ENCODE measurements around the gene SLC6A17. TPM values are rescaled to one million over a fixed set of nuclear protein-coding genes. Genes with fewer than 3 reads are reported as not detected.

Gene SLC6A17
- polyA plus RNA-seq, 3 donors from 2014 or later: not detected

DNA sequence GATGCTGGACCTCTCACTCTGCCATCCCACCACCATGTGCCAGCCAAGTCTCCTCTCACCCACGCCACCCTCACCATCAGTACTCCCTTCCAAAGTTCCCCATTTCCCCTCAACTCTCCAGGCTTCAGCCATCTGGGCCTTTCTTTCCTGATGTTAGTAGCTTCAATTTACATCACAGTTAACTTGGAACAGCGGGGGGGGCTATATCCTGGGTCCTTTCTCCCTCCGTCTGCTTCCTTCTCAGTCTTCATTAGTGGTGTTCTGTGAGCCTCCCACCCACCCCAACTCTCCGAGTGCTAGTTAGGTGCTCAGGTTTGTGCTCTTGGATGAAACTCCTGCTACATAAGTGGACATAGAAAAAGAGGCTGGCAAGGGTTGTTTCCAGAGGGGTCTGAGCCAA is 91.8 kb downstream of the SLC6A17 start:
- Mint-ChIP-seq H3K36me3 (peaks cover 0 to 4% (median 0%) of the 10 kb centered on the region in 3 donors), H3K27ac (no peak overlapping the region), H3K4me1 (no peaks in the 10 kb centered on the region), H3K27me3 (ENCODE audit: low read depth in 3 of 3) (peaks cover 0 to 5% (median 0%) of the 10 kb centered on the region in 3 donors), H3K4me3 (no peak overlapping the region), H3K9me3 (no peaks in the 10 kb centered on the region)
- no peak for DNase-seq

DNA sequence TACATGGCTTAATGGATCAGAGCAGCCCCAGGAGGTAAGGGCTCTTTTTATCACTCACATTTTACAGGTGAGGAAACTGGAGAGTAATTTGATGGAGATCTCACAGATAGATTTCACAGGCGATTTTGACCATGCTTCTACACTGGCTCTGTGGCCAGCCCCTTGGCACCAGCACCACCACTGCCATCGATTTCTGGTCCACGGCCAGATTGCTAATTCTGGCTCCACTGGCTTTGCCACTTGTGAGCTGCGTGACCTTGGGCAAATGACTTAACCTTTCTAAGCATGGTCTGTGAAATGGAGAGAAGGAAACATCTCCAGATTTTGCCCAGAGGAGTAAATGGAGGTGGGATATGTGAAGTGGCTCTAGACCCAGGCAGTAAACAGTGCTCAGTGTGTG is 92.4 kb downstream of the SLC6A17 start:
- H3K27me3 Mint-ChIP-seq (ENCODE audit: low read depth in 3 of 3): peaks cover 0 to 5% (median under 1%) of the 10 kb centered on the region in 3 donors
- no peaks in the 10 kb centered on the region for H3K4me1 Mint-ChIP-seq
- no peak for DNase-seq
- H3K9me3 Mint-ChIP-seq: no peaks in the 10 kb centered on the region
- peaks cover 0 to 4% (median 0%) of the 10 kb centered on the region in 3 donors for H3K36me3 Mint-ChIP-seq
- H3K27ac Mint-ChIP-seq: no peak overlapping the region
- peak overlapping the region in 1 of 5 donors; percentile 28 for H3K4me3 Mint-ChIP-seq

DNA sequence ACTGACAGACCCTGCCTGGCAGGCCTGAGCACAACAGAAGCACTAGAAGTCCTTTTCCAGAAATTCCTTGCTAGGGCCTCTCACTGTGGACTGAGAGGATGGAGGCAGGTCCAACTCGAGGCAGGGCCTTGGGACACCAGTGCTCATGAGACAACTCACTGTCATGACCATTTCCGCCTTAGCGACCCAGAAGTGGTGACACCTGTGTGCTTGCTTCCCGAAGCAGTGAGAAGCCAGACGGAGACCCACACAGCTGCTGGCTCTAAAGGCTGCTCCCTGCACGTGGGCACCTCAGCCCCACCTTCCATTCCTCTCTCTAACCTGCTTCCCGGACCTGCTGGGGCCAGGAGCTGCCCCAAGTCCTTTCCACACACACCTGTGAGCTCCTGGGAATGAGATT is 92.9 kb downstream of the SLC6A17 start:
- peaks cover 0 to 4% (median 0%) of the 10 kb centered on the region in 3 donors for H3K36me3 Mint-ChIP-seq
- peaks cover 0 to 5% (median 2%) of the 10 kb centered on the region in 3 donors for H3K27me3 Mint-ChIP-seq (ENCODE audit: low read depth in 3 of 3)
- DNase-seq: no peak
- no peaks in the 10 kb centered on the region for H3K9me3 Mint-ChIP-seq
- no peak overlapping the region for H3K27ac Mint-ChIP-seq
- no peak overlapping the region for H3K4me3 Mint-ChIP-seq
- no peaks in the 10 kb centered on the region for H3K4me1 Mint-ChIP-seq

DNA sequence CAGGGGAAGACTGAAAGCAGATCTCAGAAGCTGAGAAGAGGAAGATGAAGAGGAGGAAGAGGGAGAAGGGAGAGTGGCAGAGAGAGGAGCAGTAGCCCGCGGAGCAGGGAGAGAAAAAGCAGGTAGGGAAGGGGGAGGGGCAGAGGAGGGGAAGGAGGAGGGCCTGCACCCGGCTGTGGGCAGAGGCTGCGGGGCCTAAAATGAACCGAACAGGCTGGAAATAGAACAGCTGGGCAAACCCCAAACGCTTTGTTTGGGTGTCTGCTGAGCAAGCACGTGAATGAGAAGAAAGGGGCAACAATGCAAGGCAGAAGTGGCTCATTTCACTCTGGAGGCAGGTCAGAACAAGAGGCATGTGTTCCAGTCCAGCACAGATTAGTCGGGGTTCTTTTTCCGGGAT is 93.3 kb downstream of the SLC6A17 start:
- no peak for DNase-seq
- H3K4me3 Mint-ChIP-seq: no peak overlapping the region
- no peak overlapping the region for H3K27ac Mint-ChIP-seq
- H3K36me3 Mint-ChIP-seq: peaks cover 0 to 4% (median 0%) of the 10 kb centered on the region in 3 donors
- H3K4me1 Mint-ChIP-seq: no peaks in the 10 kb centered on the region
- H3K9me3 Mint-ChIP-seq: no peaks in the 10 kb centered on the region
- peaks cover 0 to 5% (median 2%) of the 10 kb centered on the region in 3 donors for H3K27me3 Mint-ChIP-seq (ENCODE audit: low read depth in 3 of 3)

DNA sequence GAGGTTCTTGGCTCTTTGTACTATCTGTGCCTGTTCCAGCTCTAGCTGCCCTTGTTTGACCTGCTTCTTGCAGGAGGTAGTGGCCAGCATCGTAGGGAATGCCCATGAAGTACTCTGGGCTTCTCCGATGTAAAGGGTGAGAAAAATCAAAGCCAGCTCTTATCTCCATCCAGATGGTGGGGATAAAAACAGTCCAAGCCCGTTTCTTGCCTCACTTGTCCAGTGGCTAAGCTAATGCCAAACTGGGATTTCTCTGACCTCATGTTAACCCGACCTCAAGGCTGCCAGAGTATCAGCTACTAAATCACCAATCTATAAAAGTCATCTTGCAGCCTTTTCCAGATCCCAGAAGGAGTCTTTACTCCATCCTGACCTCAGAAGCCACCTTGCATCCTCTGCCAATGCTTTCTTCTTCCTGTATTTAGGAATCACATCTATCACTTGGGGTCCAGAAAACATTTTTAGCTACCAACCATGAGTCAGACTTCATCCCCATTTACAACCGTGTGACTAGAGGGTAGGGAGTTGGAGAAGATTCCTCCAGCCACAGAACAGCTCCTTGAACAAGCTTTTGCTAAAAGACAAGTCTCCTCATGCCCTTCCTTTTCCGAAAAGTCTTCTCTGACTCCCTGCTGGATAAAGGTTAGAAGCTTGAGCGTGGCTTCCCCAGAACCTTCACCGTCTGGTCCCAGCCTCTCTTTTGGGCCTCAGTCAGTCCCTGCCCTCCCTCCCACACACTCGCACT is 95.8 kb downstream of the SLC6A17 start:
- no peaks in the 10 kb centered on the region for H3K9me3 Mint-ChIP-seq
- no peak for DNase-seq
- H3K27ac Mint-ChIP-seq: no peak overlapping the region
- no peak overlapping the region for H3K4me3 Mint-ChIP-seq
- no peaks in the 10 kb centered on the region for H3K4me1 Mint-ChIP-seq
- peaks cover 0 to 2% (median 1%) of the 10 kb centered on the region in 3 donors for H3K27me3 Mint-ChIP-seq (ENCODE audit: low read depth in 3 of 3)
- peaks cover 0 to 4% (median 0%) of the 10 kb centered on the region in 3 donors for H3K36me3 Mint-ChIP-seq

DNA sequence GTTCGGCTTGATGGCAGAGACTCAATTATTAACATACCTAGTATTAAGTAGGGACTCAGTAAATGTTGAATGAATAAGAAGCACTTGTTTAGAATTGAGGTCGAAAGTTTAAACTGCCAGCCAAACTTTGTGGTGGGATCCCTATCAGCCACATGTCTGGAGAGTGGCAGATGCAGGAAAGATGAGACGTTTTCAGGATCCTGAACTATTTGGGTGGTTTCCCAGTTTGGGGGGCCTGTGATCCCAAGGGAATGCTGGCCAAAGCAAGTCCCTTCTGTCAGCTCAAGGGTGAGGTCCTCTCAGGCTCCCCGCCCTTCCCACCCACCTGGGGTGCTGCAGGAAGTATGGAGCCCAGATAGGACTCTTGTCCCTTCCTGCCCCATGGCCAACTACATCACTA is 98.5 kb downstream of the SLC6A17 start:
- peaks cover 0 to 2% (median 0%) of the 10 kb centered on the region in 3 donors for H3K27me3 Mint-ChIP-seq (ENCODE audit: low read depth in 3 of 3)

DNA sequence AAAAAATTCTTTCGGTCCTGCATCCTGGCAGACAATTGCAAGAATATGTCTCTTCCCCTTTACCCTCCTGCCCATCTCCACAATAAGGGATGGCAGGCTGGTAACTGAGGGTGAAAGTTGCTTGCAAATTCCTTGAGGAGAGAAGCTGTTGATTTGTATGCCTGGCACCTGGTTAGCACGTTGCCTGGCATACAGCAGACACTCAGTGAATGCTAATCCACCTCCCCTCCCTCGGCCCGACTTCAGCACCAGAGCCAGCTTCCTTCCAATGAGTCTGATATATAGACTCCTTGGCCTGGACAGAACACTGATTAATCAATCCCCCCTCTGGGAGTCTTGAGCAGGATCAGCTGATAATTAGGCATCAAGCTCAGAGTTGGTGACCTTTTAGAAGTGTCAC is 99.0 kb downstream of the SLC6A17 start:
- no peaks in the 10 kb centered on the region for H3K9me3 Mint-ChIP-seq
- H3K27me3 Mint-ChIP-seq (ENCODE audit: low read depth in 3 of 3): peaks cover 0 to 2% (median 0%) of the 10 kb centered on the region in 3 donors
- DNase-seq: no peak
- peaks cover 0 to 4% (median 0%) of the 10 kb centered on the region in 3 donors for H3K36me3 Mint-ChIP-seq
- H3K27ac Mint-ChIP-seq: no peak overlapping the region
- peaks cover 16 to 18% of the 10 kb centered on the region in 2 donors for H3K4me1 Mint-ChIP-seq
- H3K4me3 Mint-ChIP-seq: no peak overlapping the region

More for the DNA sequence above, 98.5 kb downstream of the SLC6A17 start:
- peaks cover 0 to 4% (median 0%) of the 10 kb centered on the region in 3 donors for H3K36me3 Mint-ChIP-seq
- no peak for DNase-seq
- H3K27ac Mint-ChIP-seq: no peak overlapping the region
- H3K4me3 Mint-ChIP-seq: no peak overlapping the region
- no peaks in the 10 kb centered on the region for H3K9me3 Mint-ChIP-seq
- H3K4me1 Mint-ChIP-seq: peaks cover 13 to 15% of the 10 kb centered on the region in 2 donors

DNA sequence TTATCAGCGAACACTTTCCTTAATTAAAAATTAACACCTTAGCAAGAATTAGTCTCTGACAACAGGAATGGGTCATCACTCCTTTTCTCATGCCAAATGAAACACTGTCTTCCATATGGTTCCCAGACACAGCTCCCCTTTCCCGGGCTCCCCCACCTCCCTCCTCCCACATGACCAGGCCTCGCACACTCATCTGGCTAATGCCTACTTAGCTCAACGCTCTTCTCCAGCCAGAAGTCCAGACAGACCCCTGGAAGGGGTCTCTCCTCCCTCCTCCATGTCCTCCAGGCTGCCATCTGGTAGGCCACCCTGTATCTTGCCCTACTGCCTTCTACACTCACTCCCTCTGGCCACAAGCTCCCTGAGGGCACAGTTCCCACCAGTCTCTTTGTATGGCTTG is 99.7 kb downstream of the SLC6A17 start:
- Mint-ChIP-seq H3K36me3 (no peaks in the 10 kb centered on the region), H3K4me3 (no peak overlapping the region), H3K27me3 (ENCODE audit: low read depth in 3 of 3) (peaks cover 0 to 4% (median 0%) of the 10 kb centered on the region in 3 donors), H3K9me3 (no peaks in the 10 kb centered on the region), H3K4me1 (peaks cover 16 to 22% of the 10 kb centered on the region in 2 donors), H3K27ac (no peak overlapping the region)
- no peak for DNase-seq

DNA sequence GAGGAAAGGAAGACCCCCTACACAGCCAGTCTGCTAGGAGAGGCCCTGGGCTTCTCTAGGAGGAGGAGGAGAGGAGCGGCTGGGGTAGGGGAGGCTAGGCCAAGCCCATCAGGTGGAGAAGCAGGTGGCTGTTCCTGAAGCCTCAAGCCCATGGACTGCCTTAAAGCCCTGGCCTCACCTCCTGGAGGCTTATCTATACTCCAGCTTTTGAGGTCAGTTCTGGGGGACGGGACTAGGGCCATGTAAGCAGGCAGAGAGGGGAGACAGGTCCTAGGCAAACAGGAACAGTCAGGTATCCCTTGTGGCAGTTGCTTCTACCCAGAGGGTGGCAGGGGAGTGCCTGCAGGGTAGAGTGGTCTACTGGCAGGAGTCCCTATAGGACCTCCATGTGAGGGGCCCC is 100.5 kb downstream of the SLC6A17 start:
- no peak for DNase-seq
- no peak overlapping the region for H3K4me3 Mint-ChIP-seq
- peaks cover 0 to 4% (median 0%) of the 10 kb centered on the region in 3 donors for H3K27me3 Mint-ChIP-seq (ENCODE audit: low read depth in 3 of 3)
- no peak overlapping the region for H3K27ac Mint-ChIP-seq
- peaks cover 16 to 22% of the 10 kb centered on the region in 2 donors for H3K4me1 Mint-ChIP-seq
- no peaks in the 10 kb centered on the region for H3K9me3 Mint-ChIP-seq
- no peaks in the 10 kb centered on the region for H3K36me3 Mint-ChIP-seq

Other genes starting within 250 kb of the SLC6A17 start
- under 1 TPM; 0.55 to 0.97 (median 0.65) TPM for gene CSF1, start 239.6 kb upstream of the SLC6A17 start, polyA plus RNA-seq
- 10 to 100 TPM; 30.2 to 75.4 (median 46.4) TPM for gene AHCYL1, start 165.7 kb upstream of the SLC6A17 start, polyA plus RNA-seq
- gene STRIP1, start 115.9 kb upstream of the SLC6A17 start, polyA plus RNA-seq: 10 to 100 TPM; 17.7 to 30.4 (median 19.6) TPM
- gene ALX3, start 79.8 kb upstream of the SLC6A17 start, polyA plus RNA-seq: not detected
- not detected for gene UBL4B, start 38.1 kb upstream of the SLC6A17 start, polyA plus RNA-seq
- under 1 TPM; 0.18 to 0.48 (median 0.47) TPM for gene KCNC4, start 59.8 kb downstream of the SLC6A17 start, polyA plus RNA-seq
- gene RBM15, start 188.9 kb downstream of the SLC6A17 start, polyA plus RNA-seq: 10 to 100 TPM in 1 of 3 donors, 1 to 10 TPM in 2; 5.7 to 14.4 (median 10.0) TPM
- gene SLC16A4, start 240.5 kb downstream of the SLC6A17 start, polyA plus RNA-seq: under 1 TPM in 1 of 3 donors, not detected in 2; 0.80 TPM

All from immature natural killer cell (primary cell).